Cardiac fibroblast (primary cell): ENCODE measurements around the gene RTN4RL1.
A peak's percentile ranks its signal among the peaks of the same experiment; 100 is the strongest.

Source experiments
- DNase-seq, 2 donors: peaks; one replicate each; pipeline versions ENCODE4 v3.0.0 to v3.0.0-alpha.2; 2010; ENCODE audit warnings: low read depth in 2 of 2
- H3K4me3 ChIP-seq, 2 donors: replicated peaks in 1 of 2; 1 replicate in 1 of 2; 2 replicates in 1 of 2; pipeline ENCODE4 v1.5.1; 2011; ENCODE audit warnings: low read depth in 2 of 2, low read length in 2 of 2, mild to moderate bottlenecking in 2 of 2, moderate library complexity in 1 of 2
- TF ChIP-seq, protein P1 (sequence below): IDR thresholded peaks from one replicate; pipeline ENCODE4 v1.5.1; 2011; ENCODE audit warnings: low read depth, mild to moderate bottlenecking, low read length, inconsistent platforms

Gene RTN4RL1

GRCh38 chr17:2068031-2068518, 42.9 kb upstream of the RTN4RL1 start:
- DNase-seq = peak; percentile 73 to 86
- H3K4me3 ChIP-seq = no peak overlapping the region
- TF ChIP-seq, protein P1, sequence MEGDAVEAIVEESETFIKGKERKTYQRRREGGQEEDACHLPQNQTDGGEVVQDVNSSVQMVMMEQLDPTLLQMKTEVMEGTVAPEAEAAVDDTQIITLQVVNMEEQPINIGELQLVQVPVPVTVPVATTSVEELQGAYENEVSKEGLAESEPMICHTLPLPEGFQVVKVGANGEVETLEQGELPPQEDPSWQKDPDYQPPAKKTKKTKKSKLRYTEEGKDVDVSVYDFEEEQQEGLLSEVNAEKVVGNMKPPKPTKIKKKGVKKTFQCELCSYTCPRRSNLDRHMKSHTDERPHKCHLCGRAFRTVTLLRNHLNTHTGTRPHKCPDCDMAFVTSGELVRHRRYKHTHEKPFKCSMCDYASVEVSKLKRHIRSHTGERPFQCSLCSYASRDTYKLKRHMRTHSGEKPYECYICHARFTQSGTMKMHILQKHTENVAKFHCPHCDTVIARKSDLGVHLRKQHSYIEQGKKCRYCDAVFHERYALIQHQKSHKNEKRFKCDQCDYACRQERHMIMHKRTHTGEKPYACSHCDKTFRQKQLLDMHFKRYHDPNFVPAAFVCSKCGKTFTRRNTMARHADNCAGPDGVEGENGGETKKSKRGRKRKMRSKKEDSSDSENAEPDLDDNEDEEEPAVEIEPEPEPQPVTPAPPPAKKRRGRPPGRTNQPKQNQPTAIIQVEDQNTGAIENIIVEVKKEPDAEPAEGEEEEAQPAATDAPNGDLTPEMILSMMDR = peak; percentile 23

GRCh38 chr17:2067608-2068024, 42.5 kb upstream of the RTN4RL1 start:
- H3K4me3 ChIP-seq = no peak overlapping the region
- DNase-seq = peak; percentile 82 to 86
- TF ChIP-seq, protein P1 = no peak

- TF ChIP-seq, protein P1 = no peak
- H3K4me3 ChIP-seq = no peak overlapping the region
- DNase-seq = peak; percentile 22 to 48
These were observed 42.0 kb upstream of the RTN4RL1 start for GRCh38 chr17:2067048-2067561.

DNA sequence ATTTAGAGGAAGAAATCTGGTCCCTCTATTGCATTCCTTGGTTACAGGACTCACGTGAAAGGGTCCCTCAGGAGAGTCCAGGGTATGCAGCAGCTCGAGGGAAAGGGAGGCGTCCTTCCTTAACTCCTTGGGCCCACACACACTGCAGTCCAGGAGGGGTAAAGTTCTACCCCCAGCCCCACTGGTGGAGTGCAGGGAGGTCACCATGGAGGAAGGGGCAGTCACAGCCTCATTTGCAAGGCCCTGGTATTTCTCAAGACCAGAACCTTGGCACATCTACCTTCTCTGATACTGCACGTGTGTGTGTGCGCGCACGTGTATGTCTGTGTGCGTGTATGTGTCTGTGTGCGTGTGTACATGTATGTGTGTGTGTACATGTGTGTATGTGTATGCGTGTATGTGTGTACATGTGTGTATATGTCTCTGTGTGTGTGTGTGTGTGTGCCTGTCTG, 40.8 kb upstream of the RTN4RL1 start:
- H3K4me3 ChIP-seq = no peak overlapping the region
- TF ChIP-seq, protein P1 = no peak
- DNase-seq = no peak

DNA sequence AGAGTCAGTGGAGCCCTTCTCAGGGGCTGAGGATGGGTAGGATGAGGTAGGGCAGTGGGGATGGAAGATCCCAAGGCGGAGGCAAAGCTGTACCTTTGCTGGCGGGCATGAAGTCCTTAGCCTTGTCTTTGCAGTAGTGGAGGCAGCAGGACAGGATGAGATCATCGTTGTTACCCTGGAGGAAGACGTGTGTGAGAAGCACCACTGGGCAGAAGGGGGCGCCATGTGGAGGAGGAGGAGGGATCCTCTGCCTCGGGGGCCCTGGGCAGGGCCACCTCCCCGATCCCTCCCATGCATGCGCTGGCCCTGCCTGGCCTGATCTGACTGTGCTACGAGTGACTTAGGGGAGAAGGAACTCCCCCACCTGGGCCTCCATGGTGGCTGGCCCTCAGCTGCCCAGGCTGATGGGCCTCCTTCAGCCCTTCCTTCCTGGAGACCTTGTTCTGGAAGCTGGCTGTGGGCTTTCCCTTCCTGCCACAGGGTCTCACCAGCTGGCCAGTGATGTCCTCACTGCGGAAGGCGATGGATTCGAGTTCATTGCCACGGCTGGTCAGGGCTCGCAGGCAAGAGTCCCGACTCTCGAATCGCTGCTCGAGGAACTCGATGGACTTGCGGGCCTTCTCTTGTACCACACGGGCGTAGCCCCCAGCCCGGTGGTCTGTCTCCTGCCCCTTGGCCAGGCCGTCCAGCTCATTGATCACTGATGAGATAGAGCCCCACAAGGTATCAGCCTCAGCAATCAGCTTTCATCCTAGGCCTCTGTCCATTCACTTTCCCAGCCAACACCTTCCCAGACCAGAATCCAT, 40.0 kb upstream of the RTN4RL1 start:
- TF ChIP-seq, protein P1 = peak; percentile 69
- no peak overlapping the region for H3K4me3 ChIP-seq
- DNase-seq = peak; percentile 76 to 90

- peak; percentile 46 to 77 for DNase-seq
- H3K4me3 ChIP-seq = no peak overlapping the region
- TF ChIP-seq, protein P1 = no peak
These were observed 39.4 kb upstream of the RTN4RL1 start for GRCh38 chr17:2064520-2064971.
